Astrocyte (in vitro differentiated cells and primary cell): ENCODE results near the gene NME9.

Experiments
- CTCF ChIP-seq: IDR thresholded peaks from 2 replicates; pipeline ENCODE4 v1.5.1; 2011; ENCODE audit warnings: low read depth, mild to moderate bottlenecking, inconsistent platforms, low read length, moderate library complexity; ENCODE audit not compliant: insufficient read depth
- EZH2 ChIP-seq: IDR thresholded peaks from 2 replicates; pipeline ENCODE4 v1.6.1; 2012; ENCODE audit warnings: mild to moderate bottlenecking, low read length, inconsistent platforms; ENCODE audit not compliant: insufficient read depth

GRCh38 chr3:138373736-138374094 is 44.1 kb upstream of the NME9 start:
- TF ChIP-seq CTCF (no peak), EZH2 (no peak)
